Measurements from ENCODE around the gene TMEM131. TPM values are rescaled to one million over a fixed set of nuclear protein-coding genes. Genes with fewer than 3 reads are reported as not detected.
"Not testable (repeated sequence)": the region's sequence is repeated elsewhere in the genome, so short reads cannot be mapped to it uniquely, and the experiment has no call there.

Gene TMEM131
- total and polyA plus RNA-seq, 12 donors = 13.7 to 57.5 (median 34.0) TPM

GRCh38 chr2:97924194-97924593, 71.6 kb downstream of the TMEM131 start:
- Histone ChIP-seq H3K27me3 (no peaks in the 10 kb centered on the region), H3K9me3 (replicated peaks in 1 of 3) (no peaks in the 10 kb centered on the region), H3K4me1 (replicated peaks in 1 of 2) (no peaks in the 10 kb centered on the region), H3K36me3 (replicated peaks in 1 of 2) (no peaks in the 10 kb centered on the region), H3K27ac (no peak overlapping the region), H3K4me3 (no peak overlapping the region)
- no peak for DNase-seq
- TF ChIP-seq CTCF (IDR thresholded peaks at IDR 0.05) (no peak), POLR2A (IDR thresholded peaks at IDR 0.05) (no peak)
- WGBS, 4 donors = 96 to 100% (median 97%) methylated on average over 4 of the region's 4 CpGs
- intact Hi-C loops (cut with DNase I) = no loop called here

GRCh38 chr2:97919858-97920257, 75.9 kb downstream of the TMEM131 start:
- 89 to 100% (median 94%) methylated on average over 3 of the region's 3 CpGs for WGBS, 4 donors
- TF ChIP-seq POLR2A (IDR thresholded peaks at IDR 0.05) (no peak), CTCF (IDR thresholded peaks at IDR 0.05) (no peak)
- Histone ChIP-seq H3K4me3 (no peak overlapping the region), H3K4me1 (replicated peaks in 1 of 2) (peaks cover 0 to 3% of the 10 kb centered on the region in 2 donors), H3K27ac (no peak overlapping the region), H3K27me3 (no peaks in the 10 kb centered on the region), H3K9me3 (replicated peaks in 1 of 3) (no peaks in the 10 kb centered on the region), H3K36me3 (replicated peaks in 1 of 2) (no peaks in the 10 kb centered on the region)
- no peak for DNase-seq
- intact Hi-C loops (cut with DNase I) = no loop called here

- no peaks in the 10 kb centered on the region for H3K36me3 ChIP-seq (replicated peaks in 1 of 2)
- peaks cover 0 to 8% of the 10 kb centered on the region in 2 donors for H3K4me1 ChIP-seq (replicated peaks in 1 of 2)
- no peak overlapping the region for H3K4me3 ChIP-seq
- no peak for DNase-seq
- no peaks in the 10 kb centered on the region for H3K9me3 ChIP-seq (replicated peaks in 1 of 3)
- intact Hi-C loops (cut with DNase I) = no loop called here
- no peak overlapping the region for H3K27ac ChIP-seq
- 93 to 99% (median 95%) methylated on average over 4 of the region's 4 CpGs for WGBS, 4 donors
- TF ChIP-seq CTCF (IDR thresholded peaks at IDR 0.05) (no peak), POLR2A (IDR thresholded peaks at IDR 0.05) (no peak)
- H3K27me3 ChIP-seq = no peaks in the 10 kb centered on the region
These were observed 76.9 kb downstream of the TMEM131 start for GRCh38 chr2:97918818-97919217.

GRCh38 chr2:97917668-97918067, 78.1 kb downstream of the TMEM131 start:
- H3K36me3 ChIP-seq (replicated peaks in 1 of 2); H3K27me3 ChIP-seq; H3K27ac ChIP-seq; H3K9me3 ChIP-seq (replicated peaks in 1 of 3); H3K4me1 ChIP-seq (replicated peaks in 1 of 2); intact Hi-C loops (cut with DNase I); H3K4me3 ChIP-seq; DNase-seq: not testable (repeated sequence)
- WGBS, 4 donors = 96 to 100% (median 98%) methylated on average over 7 of the region's 7 CpGs

- peaks cover 10 to 12% of the 10 kb centered on the region in 2 donors for H3K4me1 ChIP-seq (replicated peaks in 1 of 2)
- DNase-seq = no peak
- no peak overlapping the region for H3K27ac ChIP-seq
- no peak for TF ChIP-seq POLR2A (IDR thresholded peaks at IDR 0.05)
- H3K9me3 ChIP-seq (replicated peaks in 1 of 3) = no peaks in the 10 kb centered on the region
- intact Hi-C loops (cut with DNase I) = no loop called here
- H3K4me3 ChIP-seq = no peak overlapping the region
- WGBS, 4 donors = 92 to 96% (median 92%) methylated on average over 5 of the region's 5 CpGs
- no peaks in the 10 kb centered on the region for H3K36me3 ChIP-seq (replicated peaks in 1 of 2)
- no peaks in the 10 kb centered on the region for H3K27me3 ChIP-seq
These were observed 81.0 kb downstream of the TMEM131 start for GRCh38 chr2:97914691-97915213.
